WTC11 (cell line): ENCODE results near the gene FABP3. TPM values are rescaled to one million over a fixed set of nuclear protein-coding genes. Genes with fewer than 3 reads are reported as not detected.

Source experiments
- ATAC-seq: fragments of 200-7000 bp; cut with Tn5 transposase; 2 replicates; pipeline ENCODE4 v1.10.0; 2021; ENCODE audit warnings: mild to moderate bottlenecking, moderate library complexity
- CTCF ChIA-PET: fragments of 300-600 bp; sonication (Branson Sonifier 250); formaldehyde crosslinking; loops from one replicate; lab custom pipeline; 2021; ENCODE audit warnings: antibody characterized with exemption; lab: Charles Lee
- POLR2A ChIA-PET: fragments of 350-600 bp; sonication (Branson Sonifier 250); formaldehyde crosslinking; loops from one replicate; lab custom pipeline; 2021; ENCODE audit warnings: antibody characterized with exemption; lab: Charles Lee
- DNase-seq: peaks from one replicate; pipeline ENCODE4 v3.0.0; 2021; ENCODE audit warnings: low spot score
- H3K27ac Mint-ChIP-seq: 2 replicates; pipeline ENCODE4 v1.8.0; 2021; ENCODE audit warnings: mixed read lengths
- H3K27me3 Mint-ChIP-seq: 2 replicates; pipeline ENCODE4 v1.8.0; 2021; ENCODE audit warnings: low read depth, mild to moderate bottlenecking, moderate library complexity, mixed read lengths
- H3K36me3 Mint-ChIP-seq: 2 replicates; pipeline ENCODE4 v1.8.0; 2021; ENCODE audit warnings: mixed read lengths
- H3K4me1 Mint-ChIP-seq: 2 replicates; pipeline ENCODE4 v1.8.0; 2022; ENCODE audit warnings: mixed read lengths
- H3K4me3 Mint-ChIP-seq: 2 replicates; pipeline ENCODE4 v1.8.0; 2021; ENCODE audit warnings: mild to moderate bottlenecking, moderate library complexity, mixed read lengths
- H3K9me3 Mint-ChIP-seq: 2 replicates; pipeline ENCODE4 v1.8.0; 2021; ENCODE audit warnings: mixed read lengths
- ATF2 ChIP-seq: sonication (generic); formaldehyde crosslinking; IDR thresholded peaks from 2 replicates; pipeline ENCODE4 v1.8.1; 2022; ENCODE audit warnings: low read depth, missing genetic modification reagents, borderline replicate concordance
- EMX1 ChIP-seq: fragments of 250-450 bp; sonication (Bioruptor Pico); IDR thresholded peaks from 2 replicates; pipeline ENCODE4 v1.8.0; 2021; ENCODE audit warnings: mild to moderate bottlenecking
- GRHL2 ChIP-seq: fragments of 250-450 bp; sonication (Bioruptor Pico); IDR thresholded peaks from 2 replicates; pipeline ENCODE4 v1.8.0; 2022; ENCODE audit warnings: mild to moderate bottlenecking, moderate library complexity; ENCODE audit not compliant: insufficient replicate concordance, severe bottlenecking
- NR3C1 ChIP-seq: sonication (generic); formaldehyde crosslinking; conservative IDR thresholded peaks from 2 replicates; pipeline ENCODE4 v1.8.1; 2023; ENCODE audit warnings: low read depth, mild to moderate bottlenecking, missing genetic modification reagents
- STAT6 ChIP-seq: sonication (generic); formaldehyde crosslinking; conservative IDR thresholded peaks from 2 replicates; pipeline ENCODE4 v1.8.1; 2023; ENCODE audit warnings: mild to moderate bottlenecking, low read depth, missing genetic modification reagents, moderate library complexity
- TP53 ChIP-seq: sonication (generic); formaldehyde crosslinking; IDR thresholded peaks from 2 replicates; pipeline ENCODE4 v1.8.1; 2023; ENCODE audit warnings: mild to moderate bottlenecking, missing genetic modification reagents
- USF1 ChIP-seq: sonication (generic); formaldehyde crosslinking; IDR thresholded peaks from 2 replicates; pipeline ENCODE4 v1.8.0; 2022; ENCODE audit warnings: mild to moderate bottlenecking, missing genetic modification reagents
- ZMAT4 ChIP-seq: fragments of 250-450 bp; sonication (Bioruptor Pico); IDR thresholded peaks from 2 replicates; pipeline ENCODE4 v1.9.0; 2021; ENCODE audit warnings: mild to moderate bottlenecking
- ZNF121 ChIP-seq: sonication (generic); formaldehyde crosslinking; IDR thresholded peaks from 2 replicates; pipeline ENCODE4 v1.8.0; 2023; ENCODE audit warnings: missing genetic modification reagents
- total RNA-seq: library from RNA; stranded (reverse); gene quantifications from 3 replicates; pipeline ENCODE4 v1.2.3, GENCODE V29; 2021
- TF ChIP-seq, protein P1 (sequence below): sonication (generic); formaldehyde crosslinking; IDR thresholded peaks from 2 replicates; pipeline ENCODE4 v1.8.1; 2023; ENCODE audit warnings: mild to moderate bottlenecking, missing genetic modification reagents, moderate library complexity
- TF ChIP-seq, protein P2 (sequence below): sonication (generic); formaldehyde crosslinking; IDR thresholded peaks from 2 replicates; pipeline ENCODE4 v1.8.0; 2023; ENCODE audit warnings: mild to moderate bottlenecking, missing genetic modification reagents
- TF ChIP-seq, protein P3 (sequence below): fragments of 200-600 bp; IDR thresholded peaks from 2 replicates; pipeline ENCODE4 v1.8.0; 2022; ENCODE audit warnings: antibody characterized with exemption

Gene FABP3
- total RNA-seq, 1 experiment from 2014 or later: 25.0 TPM

DNA sequence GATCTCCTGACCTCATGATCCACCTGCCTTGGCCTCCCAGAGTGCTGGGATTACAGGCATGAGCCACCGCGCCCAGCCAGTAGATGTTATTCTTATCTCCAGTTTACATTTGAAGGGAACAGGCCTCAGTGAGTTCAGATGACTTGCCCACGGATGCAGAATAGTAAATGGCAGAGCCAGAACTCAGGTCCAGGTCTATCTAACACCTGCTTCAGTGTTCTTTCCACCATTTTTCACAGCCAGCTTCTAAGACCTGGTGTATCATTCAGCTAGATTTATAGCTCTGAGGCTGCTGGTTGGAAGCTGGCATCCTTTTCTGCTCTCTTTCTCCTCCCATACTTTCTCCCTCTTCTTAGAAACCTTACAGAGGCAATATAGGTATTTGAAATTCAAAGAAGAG lies 10.8 kb downstream of the FABP3 start:
- ChIA-PET CTCF (interaction anchor here (1.8 kb wide), 1 partner anchor 60 kb away, joined by 4 read pairs; no protein-coding TSS in a partner anchor), POLR2A (no interaction called here)

More for the DNA sequence above, 10.8 kb downstream of the FABP3 start:
- Mint-ChIP-seq H3K9me3 (no peaks in the 10 kb centered on the region), H3K4me3 (no peak overlapping the region), H3K4me1 (peaks cover 21% of the 10 kb centered on the region), H3K27ac (no peak overlapping the region), H3K36me3 (peaks cover 29% of the 10 kb centered on the region), H3K27me3 (no peaks in the 10 kb centered on the region)
- TF ChIP-seq, protein P1, sequence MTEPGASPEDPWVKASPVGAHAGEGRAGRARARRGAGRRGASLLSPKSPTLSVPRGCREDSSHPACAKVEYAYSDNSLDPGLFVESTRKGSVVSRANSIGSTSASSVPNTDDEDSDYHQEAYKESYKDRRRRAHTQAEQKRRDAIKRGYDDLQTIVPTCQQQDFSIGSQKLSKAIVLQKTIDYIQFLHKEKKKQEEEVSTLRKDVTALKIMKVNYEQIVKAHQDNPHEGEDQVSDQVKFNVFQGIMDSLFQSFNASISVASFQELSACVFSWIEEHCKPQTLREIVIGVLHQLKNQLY (CRISPR knock-in tag): no peak
- TF ChIP-seq NR3C1 (no peak), USF1 (CRISPR knock-in tag) (no peak), STAT6 (no peak), ZMAT4 (CRISPR knock-in tag) (no peak), ATF2 (CRISPR knock-in tag) (no peak), GRHL2 (CRISPR knock-in tag) (no peak), TP53 (CRISPR knock-in tag) (no peak), EMX1 (CRISPR knock-in tag) (no peak), ZNF121 (CRISPR knock-in tag) (no peak)
- TF ChIP-seq, protein P2, sequence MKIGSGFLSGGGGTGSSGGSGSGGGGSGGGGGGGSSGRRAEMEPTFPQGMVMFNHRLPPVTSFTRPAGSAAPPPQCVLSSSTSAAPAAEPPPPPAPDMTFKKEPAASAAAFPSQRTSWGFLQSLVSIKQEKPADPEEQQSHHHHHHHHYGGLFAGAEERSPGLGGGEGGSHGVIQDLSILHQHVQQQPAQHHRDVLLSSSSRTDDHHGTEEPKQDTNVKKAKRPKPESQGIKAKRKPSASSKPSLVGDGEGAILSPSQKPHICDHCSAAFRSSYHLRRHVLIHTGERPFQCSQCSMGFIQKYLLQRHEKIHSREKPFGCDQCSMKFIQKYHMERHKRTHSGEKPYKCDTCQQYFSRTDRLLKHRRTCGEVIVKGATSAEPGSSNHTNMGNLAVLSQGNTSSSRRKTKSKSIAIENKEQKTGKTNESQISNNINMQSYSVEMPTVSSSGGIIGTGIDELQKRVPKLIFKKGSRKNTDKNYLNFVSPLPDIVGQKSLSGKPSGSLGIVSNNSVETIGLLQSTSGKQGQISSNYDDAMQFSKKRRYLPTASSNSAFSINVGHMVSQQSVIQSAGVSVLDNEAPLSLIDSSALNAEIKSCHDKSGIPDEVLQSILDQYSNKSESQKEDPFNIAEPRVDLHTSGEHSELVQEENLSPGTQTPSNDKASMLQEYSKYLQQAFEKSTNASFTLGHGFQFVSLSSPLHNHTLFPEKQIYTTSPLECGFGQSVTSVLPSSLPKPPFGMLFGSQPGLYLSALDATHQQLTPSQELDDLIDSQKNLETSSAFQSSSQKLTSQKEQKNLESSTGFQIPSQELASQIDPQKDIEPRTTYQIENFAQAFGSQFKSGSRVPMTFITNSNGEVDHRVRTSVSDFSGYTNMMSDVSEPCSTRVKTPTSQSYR (CRISPR knock-in tag): no peak
- TF ChIP-seq, protein P3, sequence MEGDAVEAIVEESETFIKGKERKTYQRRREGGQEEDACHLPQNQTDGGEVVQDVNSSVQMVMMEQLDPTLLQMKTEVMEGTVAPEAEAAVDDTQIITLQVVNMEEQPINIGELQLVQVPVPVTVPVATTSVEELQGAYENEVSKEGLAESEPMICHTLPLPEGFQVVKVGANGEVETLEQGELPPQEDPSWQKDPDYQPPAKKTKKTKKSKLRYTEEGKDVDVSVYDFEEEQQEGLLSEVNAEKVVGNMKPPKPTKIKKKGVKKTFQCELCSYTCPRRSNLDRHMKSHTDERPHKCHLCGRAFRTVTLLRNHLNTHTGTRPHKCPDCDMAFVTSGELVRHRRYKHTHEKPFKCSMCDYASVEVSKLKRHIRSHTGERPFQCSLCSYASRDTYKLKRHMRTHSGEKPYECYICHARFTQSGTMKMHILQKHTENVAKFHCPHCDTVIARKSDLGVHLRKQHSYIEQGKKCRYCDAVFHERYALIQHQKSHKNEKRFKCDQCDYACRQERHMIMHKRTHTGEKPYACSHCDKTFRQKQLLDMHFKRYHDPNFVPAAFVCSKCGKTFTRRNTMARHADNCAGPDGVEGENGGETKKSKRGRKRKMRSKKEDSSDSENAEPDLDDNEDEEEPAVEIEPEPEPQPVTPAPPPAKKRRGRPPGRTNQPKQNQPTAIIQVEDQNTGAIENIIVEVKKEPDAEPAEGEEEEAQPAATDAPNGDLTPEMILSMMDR: no peak
- DNase-seq: no peak
- no peak for ATAC-seq
